Measurements from ENCODE around the gene SEH1L. TPM values are rescaled to one million over a fixed set of nuclear protein-coding genes. Genes with fewer than 3 reads are reported as not detected.

SEH1L gene
- total RNA-seq, 1 experiment from 2014 or later: 98.3 TPM

GRCh38 chr18:13036622-13037320 is 89.0 kb downstream of the SEH1L start:
- no peaks in the 10 kb centered on the region for H3K79me2 ChIP-seq (ENCODE audit: low read depth)
- no peak overlapping the region for H3K4me3 ChIP-seq
- H3K27me3 ChIP-seq (ENCODE audit: insufficient read depth, low read depth): no peaks in the 10 kb centered on the region
- no peaks in the 10 kb centered on the region for H3K9me3 ChIP-seq (ENCODE audit: insufficient read depth, low read depth)
- ChIA-PET POLR2A (ENCODE audit: unreplicated experiment) (no interaction called here), CTCF (no interaction called here)
- H3F3A ChIP-seq (ENCODE audit: insufficient read depth, low read depth): no peaks in the 10 kb centered on the region
- no TSS peak for BruUV-seq (replicated peaks)
- H3K4me1 ChIP-seq (replicated peaks; ENCODE audit: insufficient read depth): no peaks in the 10 kb centered on the region
- peaks cover 12% of the 10 kb centered on the region; the same call in 1 of the 2 replicates for H3K36me3 ChIP-seq (ENCODE audit: low read depth)
- no peak overlapping the region for H3K4me2 ChIP-seq
- DNase-seq: no peak
- no peaks in the 10 kb centered on the region for H3K9me2 ChIP-seq (ENCODE audit: insufficient read depth)
- H4K20me1 ChIP-seq (ENCODE audit: insufficient read depth): no peaks in the 10 kb centered on the region; the same call in 1 of the 2 replicates
- TF ChIP-seq EZH2 (IDR thresholded peaks at IDR 0.05; ENCODE audit: low read depth) (no peak), CTCF (conservative IDR thresholded peaks at IDR 0.05) (no peak)
- intact Hi-C loops (cut with micrococcal nuclease; ENCODE audit: unreplicated experiment): no loop called here
- no peak overlapping the region for H2AFZ ChIP-seq
- no peak overlapping the region for H3K27ac ChIP-seq

Other genes with a start within 250 kb of the SEH1L start
- 14.5 and 15.1 TPM in 2 replicates for gene CEP76, start 245.3 kb upstream of the SEH1L start, total RNA-seq (2021)
- gene PSMG2, start 245.0 kb upstream of the SEH1L start, total RNA-seq (2021): 107 and 123 TPM in 2 replicates
- gene PTPN2, start 63.8 kb upstream of the SEH1L start, total RNA-seq (2021): 77.2 and 78.1 TPM in 2 replicates
- gene CEP192, start 43.4 kb downstream of the SEH1L start, total RNA-seq (2021): 37.8 and 44.9 TPM in 2 replicates

All from PC-9 (cell line).